ENCODE data around the gene CYP2A7.
"Not testable (repeated sequence)": the region's sequence is repeated elsewhere in the genome, so short reads cannot be mapped to it uniquely, and the experiment has no call there.

DNA sequence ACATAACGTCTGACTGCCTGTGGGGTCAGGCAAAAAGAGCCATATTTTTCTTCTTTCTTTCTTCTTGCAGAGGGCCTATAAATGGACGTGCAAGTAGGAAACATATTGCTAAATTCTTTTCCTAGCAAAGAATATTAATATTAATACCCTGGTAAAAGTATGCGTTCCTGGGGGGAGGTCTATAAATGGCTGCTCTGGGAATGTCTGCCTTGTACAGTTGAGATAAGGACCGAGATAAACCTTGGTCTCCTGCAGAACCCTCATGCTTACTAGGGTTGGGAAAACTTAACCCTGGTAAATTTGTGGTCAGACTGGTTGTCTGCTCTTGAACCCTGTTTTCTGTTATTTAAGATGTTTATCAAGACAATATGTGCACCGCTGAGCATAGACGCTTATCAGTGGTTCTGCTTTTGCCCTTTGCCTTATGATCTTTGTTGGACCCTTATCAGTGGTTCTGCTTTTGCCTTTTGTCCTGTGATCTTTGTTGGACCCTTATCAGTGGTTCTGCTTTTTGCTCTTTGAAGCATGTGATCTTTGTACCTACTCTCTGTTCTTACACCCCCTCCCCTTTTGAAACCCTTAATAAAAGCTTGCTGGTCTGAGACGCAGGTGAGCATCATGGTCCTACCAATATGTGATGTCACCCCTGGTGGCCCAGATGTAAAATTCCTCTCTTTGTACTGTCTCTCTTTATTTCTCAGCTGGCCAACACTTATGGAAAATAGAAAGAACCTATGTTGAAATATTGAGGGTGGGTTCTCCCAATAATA, 37.7 kb upstream of the CYP2A7 start:
- TF ChIP-seq CBX8 (IDR thresholded peaks at IDR 0.05); POLR2A (IDR thresholded peaks at IDR 0.05; ENCODE audit: low read length); EP300 (IDR thresholded peaks at IDR 0.05); FOSL2 (IDR thresholded peaks at IDR 0.05); FOSL2 (CRISPR knock-in tag; IDR thresholded peaks at IDR 0.05); NPAS2 (CRISPR knock-in tag; IDR thresholded peaks at IDR 0.05; ENCODE audit: borderline replicate concordance); CBX2 (IDR thresholded peaks at IDR 0.05; ENCODE audit: borderline replicate concordance, low read depth); POLR2AphosphoS2 (conservative IDR thresholded peaks at IDR 0.05; ENCODE audit: low read length); CHD4 (IDR thresholded peaks at IDR 0.05; ENCODE audit: borderline replicate concordance): not testable (repeated sequence)
- TF ChIP-seq, protein P1, sequence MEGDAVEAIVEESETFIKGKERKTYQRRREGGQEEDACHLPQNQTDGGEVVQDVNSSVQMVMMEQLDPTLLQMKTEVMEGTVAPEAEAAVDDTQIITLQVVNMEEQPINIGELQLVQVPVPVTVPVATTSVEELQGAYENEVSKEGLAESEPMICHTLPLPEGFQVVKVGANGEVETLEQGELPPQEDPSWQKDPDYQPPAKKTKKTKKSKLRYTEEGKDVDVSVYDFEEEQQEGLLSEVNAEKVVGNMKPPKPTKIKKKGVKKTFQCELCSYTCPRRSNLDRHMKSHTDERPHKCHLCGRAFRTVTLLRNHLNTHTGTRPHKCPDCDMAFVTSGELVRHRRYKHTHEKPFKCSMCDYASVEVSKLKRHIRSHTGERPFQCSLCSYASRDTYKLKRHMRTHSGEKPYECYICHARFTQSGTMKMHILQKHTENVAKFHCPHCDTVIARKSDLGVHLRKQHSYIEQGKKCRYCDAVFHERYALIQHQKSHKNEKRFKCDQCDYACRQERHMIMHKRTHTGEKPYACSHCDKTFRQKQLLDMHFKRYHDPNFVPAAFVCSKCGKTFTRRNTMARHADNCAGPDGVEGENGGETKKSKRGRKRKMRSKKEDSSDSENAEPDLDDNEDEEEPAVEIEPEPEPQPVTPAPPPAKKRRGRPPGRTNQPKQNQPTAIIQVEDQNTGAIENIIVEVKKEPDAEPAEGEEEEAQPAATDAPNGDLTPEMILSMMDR (IDR thresholded peaks at IDR 0.05), result not testable (repeated sequence)
- TF ChIP-seq, protein P2, sequence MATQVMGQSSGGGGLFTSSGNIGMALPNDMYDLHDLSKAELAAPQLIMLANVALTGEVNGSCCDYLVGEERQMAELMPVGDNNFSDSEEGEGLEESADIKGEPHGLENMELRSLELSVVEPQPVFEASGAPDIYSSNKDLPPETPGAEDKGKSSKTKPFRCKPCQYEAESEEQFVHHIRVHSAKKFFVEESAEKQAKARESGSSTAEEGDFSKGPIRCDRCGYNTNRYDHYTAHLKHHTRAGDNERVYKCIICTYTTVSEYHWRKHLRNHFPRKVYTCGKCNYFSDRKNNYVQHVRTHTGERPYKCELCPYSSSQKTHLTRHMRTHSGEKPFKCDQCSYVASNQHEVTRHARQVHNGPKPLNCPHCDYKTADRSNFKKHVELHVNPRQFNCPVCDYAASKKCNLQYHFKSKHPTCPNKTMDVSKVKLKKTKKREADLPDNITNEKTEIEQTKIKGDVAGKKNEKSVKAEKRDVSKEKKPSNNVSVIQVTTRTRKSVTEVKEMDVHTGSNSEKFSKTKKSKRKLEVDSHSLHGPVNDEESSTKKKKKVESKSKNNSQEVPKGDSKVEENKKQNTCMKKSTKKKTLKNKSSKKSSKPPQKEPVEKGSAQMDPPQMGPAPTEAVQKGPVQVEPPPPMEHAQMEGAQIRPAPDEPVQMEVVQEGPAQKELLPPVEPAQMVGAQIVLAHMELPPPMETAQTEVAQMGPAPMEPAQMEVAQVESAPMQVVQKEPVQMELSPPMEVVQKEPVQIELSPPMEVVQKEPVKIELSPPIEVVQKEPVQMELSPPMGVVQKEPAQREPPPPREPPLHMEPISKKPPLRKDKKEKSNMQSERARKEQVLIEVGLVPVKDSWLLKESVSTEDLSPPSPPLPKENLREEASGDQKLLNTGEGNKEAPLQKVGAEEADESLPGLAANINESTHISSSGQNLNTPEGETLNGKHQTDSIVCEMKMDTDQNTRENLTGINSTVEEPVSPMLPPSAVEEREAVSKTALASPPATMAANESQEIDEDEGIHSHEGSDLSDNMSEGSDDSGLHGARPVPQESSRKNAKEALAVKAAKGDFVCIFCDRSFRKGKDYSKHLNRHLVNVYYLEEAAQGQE (IDR thresholded peaks at IDR 0.05), result not testable (repeated sequence)
- TF ChIP-seq, protein P3, sequence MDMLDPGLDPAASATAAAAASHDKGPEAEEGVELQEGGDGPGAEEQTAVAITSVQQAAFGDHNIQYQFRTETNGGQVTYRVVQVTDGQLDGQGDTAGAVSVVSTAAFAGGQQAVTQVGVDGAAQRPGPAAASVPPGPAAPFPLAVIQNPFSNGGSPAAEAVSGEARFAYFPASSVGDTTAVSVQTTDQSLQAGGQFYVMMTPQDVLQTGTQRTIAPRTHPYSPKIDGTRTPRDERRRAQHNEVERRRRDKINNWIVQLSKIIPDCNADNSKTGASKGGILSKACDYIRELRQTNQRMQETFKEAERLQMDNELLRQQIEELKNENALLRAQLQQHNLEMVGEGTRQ (IDR thresholded peaks at IDR 0.05), result not testable (repeated sequence)
